ENCODE data around the gene SLAMF7. TPM values are rescaled to one million over a fixed set of nuclear protein-coding genes. Genes with fewer than 3 reads are reported as not detected.

Gene SLAMF7
- total and polyA plus RNA-seq, 2 of the 8 experiments (the other 6 are each of a cell fraction or from before 2014, with no cell fraction given): not detected

DNA sequence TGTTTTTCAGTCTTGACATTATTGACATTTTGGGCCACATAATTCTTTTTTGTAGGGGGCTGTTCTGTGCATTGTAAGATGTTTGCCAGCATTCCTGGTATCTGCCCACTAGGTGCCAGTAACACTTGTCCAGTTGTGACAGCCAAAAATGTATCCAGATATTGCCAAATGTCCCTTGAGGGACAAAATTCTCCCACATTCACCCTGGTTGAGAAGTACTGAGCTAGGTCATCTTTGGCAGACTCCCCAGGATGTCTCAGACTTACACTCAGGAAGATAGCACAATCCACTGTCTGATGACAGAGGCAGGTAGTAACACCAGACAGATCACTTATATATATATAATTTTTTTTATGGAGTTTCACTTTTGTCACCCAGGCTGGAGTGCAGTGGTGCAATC lies 33.3 kb upstream of the SLAMF7 start (continued):
- TF ChIP-seq CHD7 (IDR thresholded peaks at IDR 0.05; ENCODE audit: insufficient replicate concordance, low read length): no peak
- no peak for TF ChIP-seq BCL11A (IDR thresholded peaks at IDR 0.05; ENCODE audit: low read depth in 2 of 2, low read length in 2 of 2)
- no peak for TF ChIP-seq BACH1 (IDR thresholded peaks at IDR 0.05; ENCODE audit: low read length)
- no peak for TF ChIP-seq TCF12 (IDR thresholded peaks at IDR 0.05; ENCODE audit: low read depth, low read length)
- TF ChIP-seq KDM4A (IDR thresholded peaks at IDR 0.05; ENCODE audit: low read depth, low read length, severe bottlenecking): no peak
- TF ChIP-seq, protein P1, sequence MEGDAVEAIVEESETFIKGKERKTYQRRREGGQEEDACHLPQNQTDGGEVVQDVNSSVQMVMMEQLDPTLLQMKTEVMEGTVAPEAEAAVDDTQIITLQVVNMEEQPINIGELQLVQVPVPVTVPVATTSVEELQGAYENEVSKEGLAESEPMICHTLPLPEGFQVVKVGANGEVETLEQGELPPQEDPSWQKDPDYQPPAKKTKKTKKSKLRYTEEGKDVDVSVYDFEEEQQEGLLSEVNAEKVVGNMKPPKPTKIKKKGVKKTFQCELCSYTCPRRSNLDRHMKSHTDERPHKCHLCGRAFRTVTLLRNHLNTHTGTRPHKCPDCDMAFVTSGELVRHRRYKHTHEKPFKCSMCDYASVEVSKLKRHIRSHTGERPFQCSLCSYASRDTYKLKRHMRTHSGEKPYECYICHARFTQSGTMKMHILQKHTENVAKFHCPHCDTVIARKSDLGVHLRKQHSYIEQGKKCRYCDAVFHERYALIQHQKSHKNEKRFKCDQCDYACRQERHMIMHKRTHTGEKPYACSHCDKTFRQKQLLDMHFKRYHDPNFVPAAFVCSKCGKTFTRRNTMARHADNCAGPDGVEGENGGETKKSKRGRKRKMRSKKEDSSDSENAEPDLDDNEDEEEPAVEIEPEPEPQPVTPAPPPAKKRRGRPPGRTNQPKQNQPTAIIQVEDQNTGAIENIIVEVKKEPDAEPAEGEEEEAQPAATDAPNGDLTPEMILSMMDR (IDR thresholded peaks at IDR 0.05; ENCODE audit: control extremely low read depth in 1 of 3, insufficient read depth in 1 of 3, low read depth in 1 of 3, low read length in 3 of 3): no peak
- no peak for TF ChIP-seq TEAD4 (IDR thresholded peaks at IDR 0.05; ENCODE audit: low read depth, low read length)
- no peak for TF ChIP-seq POU5F1 (IDR thresholded peaks at IDR 0.05; ENCODE audit: low read depth, low read length)
- no peak for TF ChIP-seq ZNF274 (IDR thresholded peaks at IDR 0.05; ENCODE audit: borderline replicate concordance, extremely low read depth, low read length)
- TF ChIP-seq RBBP5 (IDR thresholded peaks at IDR 0.05; ENCODE audit: borderline replicate concordance, low read depth, low read length): no peak

Measured in H1 (cell line).